Smooth muscle cell (in vitro differentiated cells): Measurements from ENCODE around the gene HEXD. TPM values are rescaled to one million over a fixed set of nuclear protein-coding genes. Genes with fewer than 3 reads are reported as not detected.

Experiments
- DNase-seq: peaks from one replicate; lab custom pipeline; 2025; ENCODE audit not compliant: unreplicated experiment; lab: John Stamatoyannopoulos, UW
- H2AFZ ChIP-seq: fragments of 200-600 bp; sonication (generic); 2 replicates; pipeline ENCODE4 v1.6.0; 2016; ENCODE audit warnings: antibody characterized with exemption, low read depth, mild to moderate bottlenecking
- H3F3A ChIP-seq: fragments of 200-600 bp; sonication (generic); 2 replicates; pipeline ENCODE4 v1.6.0; 2017; ENCODE audit warnings: antibody characterized with exemption, low read depth
- H3K27ac ChIP-seq: fragments of 200-600 bp; sonication (generic); 2 replicates; pipeline ENCODE4 v1.5.1; 2016; ENCODE audit warnings: low read depth, mild to moderate bottlenecking
- H3K27me3 ChIP-seq: fragments of 200-600 bp; sonication (generic); 2 replicates; pipeline ENCODE4 v1.6.1; 2016; ENCODE audit warnings: low read depth, mild to moderate bottlenecking
- H3K36me3 ChIP-seq: fragments of 200-600 bp; sonication (generic); 2 replicates; pipeline ENCODE4 v1.5.1; 2016; ENCODE audit warnings: low read depth
- H3K4me1 ChIP-seq: fragments of 200-600 bp; sonication (generic); 2 replicates; pipeline ENCODE4 v1.5.1; 2016; ENCODE audit warnings: low read depth
- H3K4me2 ChIP-seq: fragments of 200-600 bp; sonication (generic); 2 replicates; pipeline ENCODE4 v1.6.0; 2016; ENCODE audit warnings: mild to moderate bottlenecking
- H3K4me3 ChIP-seq: fragments of 200-600 bp; sonication (generic); 2 replicates; pipeline ENCODE4 v1.5.1; 2016; ENCODE audit warnings: mild to moderate bottlenecking
- H3K79me2 ChIP-seq: fragments of 200-600 bp; sonication (generic); 2 replicates; pipeline ENCODE4 v1.6.0; 2016; ENCODE audit warnings: low read depth, mild to moderate bottlenecking
- H3K9ac ChIP-seq: fragments of 200-600 bp; sonication (generic); 2 replicates; pipeline ENCODE4 v1.6.0; 2016; ENCODE audit warnings: low read depth
- H3K9me3 ChIP-seq: fragments of 200-600 bp; sonication (generic); replicated peaks from 2 replicates; pipeline ENCODE4 v1.5.1; 2016; ENCODE audit warnings: low read depth
- H4K20me1 ChIP-seq: fragments of 200-600 bp; sonication (generic); 2 replicates; pipeline ENCODE4 v1.6.0; 2016; ENCODE audit warnings: low read depth
- WGBS: methylation state at CpG from one replicate; pipeline ENCODE4 v1.1.7; 2016; ENCODE audit warnings: low lambda C conversion rate; 5-methylcytosine and 5-hydroxymethylcytosine counted together
- polyA plus RNA-seq: library from polyadenylated mRNA; unstranded; fragments of >200 nt; fragmentation: Nextera tagmentation; extraction: Ambion mirVana; gene quantifications from 2 replicates; pipeline ENCODE4 v1.2.1, GENCODE V29; 2016
- total RNA-seq: library from RNA; depleted of rRNA; stranded (reverse); fragments of >200 nt; gene quantifications from 2 replicates; pipeline ENCODE4 v1.2.3, GENCODE V29; 2014
- TF ChIP-seq, protein P1 (sequence below): fragments of 200-600 bp; sonication (generic); IDR thresholded peaks from 2 replicates; pipeline ENCODE4 v1.5.1; 2017; ENCODE audit warnings: borderline replicate concordance, mild to moderate bottlenecking, antibody characterized with exemption; ENCODE audit not compliant: insufficient read depth, poor library complexity, severe bottlenecking

Gene HEXD
- total and polyA plus RNA-seq, 2 experiments from 2014 or later = 1.5 to 9.2 TPM

DNA sequence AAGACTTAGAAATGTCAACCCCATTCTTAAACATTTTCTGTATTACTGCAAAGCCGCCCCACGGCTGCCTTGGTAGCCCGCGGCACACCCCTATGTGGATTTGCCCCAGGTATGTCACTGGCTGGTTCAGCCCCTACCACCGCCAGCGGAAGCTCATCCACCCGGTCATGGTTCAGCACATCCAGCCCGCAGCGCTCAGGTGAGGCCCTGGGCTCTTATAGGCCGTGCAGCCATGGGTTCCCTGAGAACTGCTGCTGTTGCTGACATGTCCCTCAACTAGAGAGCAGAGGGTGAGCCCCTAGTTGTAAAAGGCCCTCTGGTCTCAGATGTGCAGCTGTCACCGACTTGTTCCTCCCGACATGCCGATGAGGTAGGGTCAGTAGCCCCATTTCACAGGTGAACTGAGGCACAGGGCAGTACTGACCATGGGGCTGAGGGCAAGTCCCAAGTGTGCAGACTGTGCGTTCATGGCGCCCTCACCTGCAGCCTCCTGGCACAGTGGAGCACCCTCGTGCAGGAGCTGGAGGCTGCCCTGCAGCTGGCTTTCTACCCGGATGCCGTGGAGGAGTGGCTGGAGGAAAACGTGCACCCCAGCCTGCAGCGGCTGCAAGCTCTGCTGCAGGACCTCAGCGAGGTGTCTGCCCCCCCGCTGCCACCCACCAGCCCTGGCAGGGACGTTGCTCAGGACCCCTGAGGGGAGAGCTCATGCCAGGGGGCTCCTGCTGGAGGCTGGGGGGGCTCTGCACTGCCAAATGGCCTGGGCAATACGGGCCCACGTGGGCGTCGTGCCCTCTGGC, 23.7 kb downstream of the HEXD start:
- Histone ChIP-seq H2AFZ (no peak overlapping the region), H3K36me3 (no peaks in the 10 kb centered on the region), H3K27me3 (no peaks in the 10 kb centered on the region), H3K9me3 (no peaks in the 10 kb centered on the region), H3K79me2 (no peaks in the 10 kb centered on the region), H3K4me1 (no peaks in the 10 kb centered on the region), H3K4me3 (no peak overlapping the region), H3K9ac (no peak overlapping the region), H4K20me1 (no peaks in the 10 kb centered on the region), H3K4me2 (no peak overlapping the region), H3F3A (no peaks in the 10 kb centered on the region), H3K27ac (no peak overlapping the region)
- 95% methylated on average over 27 of the region's 27 CpGs for WGBS
- TF ChIP-seq, protein P1, sequence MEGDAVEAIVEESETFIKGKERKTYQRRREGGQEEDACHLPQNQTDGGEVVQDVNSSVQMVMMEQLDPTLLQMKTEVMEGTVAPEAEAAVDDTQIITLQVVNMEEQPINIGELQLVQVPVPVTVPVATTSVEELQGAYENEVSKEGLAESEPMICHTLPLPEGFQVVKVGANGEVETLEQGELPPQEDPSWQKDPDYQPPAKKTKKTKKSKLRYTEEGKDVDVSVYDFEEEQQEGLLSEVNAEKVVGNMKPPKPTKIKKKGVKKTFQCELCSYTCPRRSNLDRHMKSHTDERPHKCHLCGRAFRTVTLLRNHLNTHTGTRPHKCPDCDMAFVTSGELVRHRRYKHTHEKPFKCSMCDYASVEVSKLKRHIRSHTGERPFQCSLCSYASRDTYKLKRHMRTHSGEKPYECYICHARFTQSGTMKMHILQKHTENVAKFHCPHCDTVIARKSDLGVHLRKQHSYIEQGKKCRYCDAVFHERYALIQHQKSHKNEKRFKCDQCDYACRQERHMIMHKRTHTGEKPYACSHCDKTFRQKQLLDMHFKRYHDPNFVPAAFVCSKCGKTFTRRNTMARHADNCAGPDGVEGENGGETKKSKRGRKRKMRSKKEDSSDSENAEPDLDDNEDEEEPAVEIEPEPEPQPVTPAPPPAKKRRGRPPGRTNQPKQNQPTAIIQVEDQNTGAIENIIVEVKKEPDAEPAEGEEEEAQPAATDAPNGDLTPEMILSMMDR = no peak
- no peak for DNase-seq

DNA sequence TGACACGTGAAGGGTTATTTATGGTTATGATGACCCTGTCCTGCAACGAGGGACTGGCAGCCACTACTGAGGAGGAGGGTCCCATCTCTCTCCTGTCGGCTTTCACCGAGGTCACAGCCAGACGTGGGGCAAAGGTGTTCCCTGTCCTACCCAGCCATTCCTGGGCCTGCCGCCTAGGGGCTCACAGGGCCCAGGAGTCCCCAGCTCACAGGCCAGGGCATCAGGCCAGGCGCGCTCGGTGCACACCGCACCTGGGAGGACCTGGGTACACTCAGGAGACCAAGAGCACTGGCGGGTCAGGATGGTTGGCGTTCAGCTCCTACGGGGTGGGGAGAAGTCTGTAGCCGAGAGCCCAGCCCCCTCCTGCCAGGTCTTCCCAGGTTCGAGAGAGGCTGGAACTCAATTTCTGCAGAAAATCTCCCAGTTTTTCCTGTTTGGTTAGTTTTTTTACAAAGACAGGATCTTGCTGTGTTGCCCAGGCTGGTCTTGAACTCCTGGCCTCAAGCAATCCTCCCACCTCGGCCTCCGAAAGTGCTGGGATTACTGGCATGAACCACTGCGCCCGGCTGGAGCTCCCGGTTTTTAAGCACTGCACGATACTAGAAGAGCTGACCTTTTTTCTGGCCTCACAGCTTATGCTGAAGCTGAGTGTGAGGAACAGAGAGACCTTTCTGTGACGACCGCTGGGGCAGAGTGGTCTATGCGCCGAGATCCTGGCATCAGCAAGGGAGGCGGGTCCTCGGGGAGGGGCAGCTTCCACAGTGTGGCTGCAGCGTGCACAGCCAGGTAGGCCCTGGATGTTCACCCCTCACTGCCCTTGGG, 24.7 kb downstream of the HEXD start:
- H3K9me3 ChIP-seq = no peaks in the 10 kb centered on the region
- H3K27ac ChIP-seq = no peak overlapping the region
- H4K20me1 ChIP-seq = no peaks in the 10 kb centered on the region
- H3F3A ChIP-seq = no peaks in the 10 kb centered on the region
- H3K4me3 ChIP-seq = no peak overlapping the region
- H3K27me3 ChIP-seq = no peaks in the 10 kb centered on the region
- H3K36me3 ChIP-seq = no peaks in the 10 kb centered on the region
- H3K79me2 ChIP-seq = no peaks in the 10 kb centered on the region
- TF ChIP-seq, protein P1 = no peak
- WGBS = 97% methylated on average over 28 of the region's 28 CpGs
- no peak overlapping the region for H3K4me2 ChIP-seq
- H3K4me1 ChIP-seq = no peaks in the 10 kb centered on the region
- no peak overlapping the region for H2AFZ ChIP-seq
- H3K9ac ChIP-seq = no peak overlapping the region
- no peak for DNase-seq

DNA sequence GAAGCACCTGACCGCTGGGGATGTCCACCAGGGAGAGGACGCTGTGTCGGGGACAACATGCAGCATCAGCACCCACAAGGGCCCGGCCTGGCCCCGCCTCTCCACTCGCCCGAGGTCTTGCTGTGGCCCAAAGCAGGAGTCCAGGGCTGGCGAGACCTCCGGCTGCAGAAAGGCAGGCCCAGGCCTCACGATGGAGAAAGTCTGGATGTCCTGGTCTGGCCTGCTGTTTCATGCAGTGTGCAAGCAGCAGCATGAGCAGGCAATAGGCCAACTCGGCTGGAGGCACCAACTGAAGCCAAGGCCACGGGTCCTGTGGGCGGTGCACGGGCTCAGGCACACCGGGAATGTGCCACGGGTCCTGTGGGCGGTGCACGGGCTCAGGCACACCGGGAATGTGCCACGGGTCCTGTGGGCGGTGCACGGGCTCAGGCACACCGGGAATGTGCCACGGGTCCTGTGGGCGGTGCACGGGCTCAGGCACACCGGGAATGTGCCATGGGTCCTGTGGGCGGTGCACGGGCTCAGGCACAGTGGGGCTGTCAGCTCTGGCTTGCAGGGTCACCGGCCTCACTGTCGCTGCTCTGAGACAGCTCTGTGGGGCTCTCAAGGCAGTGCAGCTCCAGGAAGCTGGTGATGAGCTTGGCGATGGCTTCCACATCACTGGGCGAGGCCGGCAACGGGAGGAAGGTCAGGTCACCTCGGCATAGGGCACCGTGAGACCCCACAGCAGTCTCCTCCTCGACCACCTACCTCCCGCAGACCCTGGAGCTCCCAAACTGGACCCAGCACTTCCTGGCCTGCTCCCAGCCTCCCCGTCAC, 25.5 kb downstream of the HEXD start:
- Histone ChIP-seq H2AFZ (no peak overlapping the region), H3K4me2 (no peak overlapping the region), H3F3A (no peaks in the 10 kb centered on the region), H3K36me3 (no peaks in the 10 kb centered on the region), H3K9me3 (no peaks in the 10 kb centered on the region), H4K20me1 (no peaks in the 10 kb centered on the region), H3K79me2 (no peaks in the 10 kb centered on the region), H3K9ac (no peak overlapping the region), H3K4me3 (no peak overlapping the region), H3K27me3 (no peaks in the 10 kb centered on the region), H3K27ac (no peak overlapping the region), H3K4me1 (no peaks in the 10 kb centered on the region)
- WGBS = 97% methylated on average over 38 of the region's 40 CpGs
- TF ChIP-seq, protein P1 = no peak
- DNase-seq = no peak
